ENCODE data around the gene ANKRD23.

DNA sequence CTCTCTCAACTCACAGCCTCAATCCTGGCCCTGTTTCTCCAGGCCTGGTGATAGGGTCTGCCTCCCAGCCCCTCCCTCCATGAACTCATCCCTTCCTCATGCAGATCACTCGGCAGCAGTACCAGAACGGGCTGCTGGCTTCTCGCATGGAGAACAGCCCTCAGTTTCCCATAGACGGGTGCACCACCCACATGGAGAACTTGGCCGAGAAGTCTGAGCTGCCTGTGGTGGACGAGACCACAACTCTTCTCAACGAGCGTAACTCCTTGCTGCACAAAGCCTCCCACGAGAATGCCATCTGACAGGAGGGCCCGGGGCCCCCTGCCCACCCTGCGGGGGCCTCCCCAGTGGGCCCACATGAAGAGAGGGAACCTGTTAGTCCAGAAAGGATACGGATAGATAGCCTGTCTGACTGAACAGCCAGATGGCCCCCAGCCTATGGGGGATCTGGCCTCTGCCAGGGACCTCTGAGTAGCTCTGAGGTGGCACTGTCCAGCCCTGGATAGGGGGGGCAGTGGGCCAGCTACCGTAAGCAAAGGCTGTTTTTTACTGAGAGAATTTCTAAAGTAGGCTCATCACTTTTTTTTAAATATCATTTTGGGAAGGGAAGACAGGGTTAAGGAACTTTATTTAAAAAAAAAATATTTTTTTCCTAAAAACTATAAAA lies 34.5 kb downstream of the ANKRD23 start:
- TF ChIP-seq TAF1 (IDR thresholded peaks at IDR 0.05; ENCODE audit: borderline replicate concordance, insufficient read depth, low read length) = no peak
- no peak for TF ChIP-seq POLR2AphosphoS5 (IDR thresholded peaks at IDR 0.05; ENCODE audit: low read depth, low read length)
- TF ChIP-seq, protein P1, sequence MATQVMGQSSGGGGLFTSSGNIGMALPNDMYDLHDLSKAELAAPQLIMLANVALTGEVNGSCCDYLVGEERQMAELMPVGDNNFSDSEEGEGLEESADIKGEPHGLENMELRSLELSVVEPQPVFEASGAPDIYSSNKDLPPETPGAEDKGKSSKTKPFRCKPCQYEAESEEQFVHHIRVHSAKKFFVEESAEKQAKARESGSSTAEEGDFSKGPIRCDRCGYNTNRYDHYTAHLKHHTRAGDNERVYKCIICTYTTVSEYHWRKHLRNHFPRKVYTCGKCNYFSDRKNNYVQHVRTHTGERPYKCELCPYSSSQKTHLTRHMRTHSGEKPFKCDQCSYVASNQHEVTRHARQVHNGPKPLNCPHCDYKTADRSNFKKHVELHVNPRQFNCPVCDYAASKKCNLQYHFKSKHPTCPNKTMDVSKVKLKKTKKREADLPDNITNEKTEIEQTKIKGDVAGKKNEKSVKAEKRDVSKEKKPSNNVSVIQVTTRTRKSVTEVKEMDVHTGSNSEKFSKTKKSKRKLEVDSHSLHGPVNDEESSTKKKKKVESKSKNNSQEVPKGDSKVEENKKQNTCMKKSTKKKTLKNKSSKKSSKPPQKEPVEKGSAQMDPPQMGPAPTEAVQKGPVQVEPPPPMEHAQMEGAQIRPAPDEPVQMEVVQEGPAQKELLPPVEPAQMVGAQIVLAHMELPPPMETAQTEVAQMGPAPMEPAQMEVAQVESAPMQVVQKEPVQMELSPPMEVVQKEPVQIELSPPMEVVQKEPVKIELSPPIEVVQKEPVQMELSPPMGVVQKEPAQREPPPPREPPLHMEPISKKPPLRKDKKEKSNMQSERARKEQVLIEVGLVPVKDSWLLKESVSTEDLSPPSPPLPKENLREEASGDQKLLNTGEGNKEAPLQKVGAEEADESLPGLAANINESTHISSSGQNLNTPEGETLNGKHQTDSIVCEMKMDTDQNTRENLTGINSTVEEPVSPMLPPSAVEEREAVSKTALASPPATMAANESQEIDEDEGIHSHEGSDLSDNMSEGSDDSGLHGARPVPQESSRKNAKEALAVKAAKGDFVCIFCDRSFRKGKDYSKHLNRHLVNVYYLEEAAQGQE (IDR thresholded peaks at IDR 0.05; ENCODE audit: insufficient read depth in 1 of 2, low read depth in 2 of 2, low read length in 2 of 2) = no peak
- TF ChIP-seq SIN3A (IDR thresholded peaks at IDR 0.05; ENCODE audit: borderline replicate concordance, insufficient read depth, low read length) = no peak

Data from PFSK-1 (cell line).